Mammary epithelial cell (primary cell): ENCODE data around the gene PPP1R7.

Experiments
- EZH2 ChIP-seq: IDR thresholded peaks from 2 replicates; pipeline ENCODE4 v1.6.1; 2012; ENCODE audit warnings: low read length, inconsistent platforms, borderline replicate concordance
- TF ChIP-seq, protein P1 (sequence below), 2 donors: IDR thresholded peaks in 1 of 2; conservative IDR thresholded peaks in 1 of 2; 2 replicates each; pipeline ENCODE4 v1.5.1; 2011 to 2012; ENCODE audit warnings: inconsistent platforms in 2 of 2, low read length in 2 of 2, mild to moderate bottlenecking in 2 of 2, control low read depth in 1 of 2, low read depth in 1 of 2; ENCODE audit not compliant: insufficient read depth in 1 of 2; ENCODE audit errors: extremely low read depth in 1 of 2

DNA sequence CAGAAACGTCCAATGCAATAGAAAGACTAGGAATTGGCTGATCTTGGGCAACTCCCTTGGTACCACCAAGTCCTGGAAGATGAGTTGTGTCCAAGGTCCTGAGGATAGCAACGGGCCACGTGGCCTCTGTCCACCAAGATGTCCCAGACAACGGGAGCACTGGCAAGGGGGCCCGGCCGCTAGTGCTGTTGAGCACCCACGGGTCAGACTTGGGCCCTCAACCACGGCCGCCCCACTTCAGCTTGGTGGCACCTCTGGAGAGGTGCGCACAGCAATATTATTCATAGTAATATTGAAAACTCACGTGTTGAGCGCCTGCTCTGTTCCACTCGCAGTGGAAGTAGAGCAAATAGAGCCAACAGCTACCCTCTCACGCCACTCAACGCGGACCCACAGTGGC lies 20.0 kb upstream of the PPP1R7 start:
- TF ChIP-seq, protein P1, sequence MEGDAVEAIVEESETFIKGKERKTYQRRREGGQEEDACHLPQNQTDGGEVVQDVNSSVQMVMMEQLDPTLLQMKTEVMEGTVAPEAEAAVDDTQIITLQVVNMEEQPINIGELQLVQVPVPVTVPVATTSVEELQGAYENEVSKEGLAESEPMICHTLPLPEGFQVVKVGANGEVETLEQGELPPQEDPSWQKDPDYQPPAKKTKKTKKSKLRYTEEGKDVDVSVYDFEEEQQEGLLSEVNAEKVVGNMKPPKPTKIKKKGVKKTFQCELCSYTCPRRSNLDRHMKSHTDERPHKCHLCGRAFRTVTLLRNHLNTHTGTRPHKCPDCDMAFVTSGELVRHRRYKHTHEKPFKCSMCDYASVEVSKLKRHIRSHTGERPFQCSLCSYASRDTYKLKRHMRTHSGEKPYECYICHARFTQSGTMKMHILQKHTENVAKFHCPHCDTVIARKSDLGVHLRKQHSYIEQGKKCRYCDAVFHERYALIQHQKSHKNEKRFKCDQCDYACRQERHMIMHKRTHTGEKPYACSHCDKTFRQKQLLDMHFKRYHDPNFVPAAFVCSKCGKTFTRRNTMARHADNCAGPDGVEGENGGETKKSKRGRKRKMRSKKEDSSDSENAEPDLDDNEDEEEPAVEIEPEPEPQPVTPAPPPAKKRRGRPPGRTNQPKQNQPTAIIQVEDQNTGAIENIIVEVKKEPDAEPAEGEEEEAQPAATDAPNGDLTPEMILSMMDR (conservative IDR thresholded peaks at IDR 0.05 in 1 of 2, IDR thresholded peaks at IDR 0.05 in 1 of 2; ENCODE audit: extremely low read depth in 1 of 2, insufficient read depth in 1 of 2, low read depth in 1 of 2, low read length in 2 of 2): no peak
- TF ChIP-seq EZH2: no peak
